HG03558 (cell line): Measurements from ENCODE around the gene SFMBT1.

Experiments used
- ATAC-seq: cut with Tn5 transposase; IDR thresholded peaks from one replicate; pipeline ENCODE4 v1.9.1; 2021; ENCODE audit warnings: moderate number of reproducible peaks; ENCODE audit not compliant: unreplicated experiment; ENCODE audit errors: extremely low read depth

Gene SFMBT1

GRCh38 chr3:52871761-52872160 lies 174.1 kb downstream of the SFMBT1 start:
- no peak for ATAC-seq

DNA sequence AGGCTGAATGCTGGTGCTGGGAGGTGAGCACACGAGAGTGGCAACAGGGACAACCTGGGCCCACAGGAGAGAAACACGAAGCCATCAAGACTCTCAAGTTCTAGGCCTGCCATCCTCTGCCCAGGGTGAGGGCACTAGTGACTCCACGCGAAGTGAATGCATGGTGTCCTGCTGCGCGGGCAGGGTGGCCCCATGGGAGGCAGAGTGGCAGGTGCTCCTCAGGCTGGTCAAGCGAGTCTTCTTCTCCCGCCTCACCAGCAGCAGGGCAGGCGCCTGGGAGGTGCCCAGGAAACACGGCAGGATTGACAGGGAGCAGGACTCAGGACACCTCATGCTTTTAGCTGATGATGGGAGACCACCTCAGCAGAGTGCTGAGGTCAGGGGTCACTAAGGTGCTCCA lies 175.4 kb downstream of the SFMBT1 start:
- no peak for ATAC-seq

DNA sequence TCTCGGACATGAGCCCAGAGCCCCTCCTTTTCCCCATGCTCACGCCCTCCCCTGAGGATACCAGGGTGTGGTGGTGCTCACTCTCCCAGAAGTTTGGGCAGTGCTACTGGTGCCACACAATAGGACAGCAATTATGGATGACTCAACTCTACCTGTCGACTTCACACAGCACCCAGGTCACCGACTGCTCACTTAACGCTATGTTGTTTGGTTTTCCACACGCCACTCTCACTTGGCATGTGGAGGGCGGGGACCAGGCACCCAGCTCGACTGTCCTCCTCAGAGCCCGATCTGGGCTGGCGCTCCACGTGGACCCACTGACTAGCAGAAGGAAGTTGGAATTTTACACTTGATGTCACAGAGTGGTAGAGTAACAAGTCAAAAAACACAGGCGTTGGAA lies 179.4 kb downstream of the SFMBT1 start:
- no peak for ATAC-seq

- ATAC-seq, result no peak
Measured at GRCh38 chr3:52865994-52866393, 179.9 kb downstream of the SFMBT1 start.

- no peak for ATAC-seq
Measured at GRCh38 chr3:52860424-52860768, 185.5 kb downstream of the SFMBT1 start.

DNA sequence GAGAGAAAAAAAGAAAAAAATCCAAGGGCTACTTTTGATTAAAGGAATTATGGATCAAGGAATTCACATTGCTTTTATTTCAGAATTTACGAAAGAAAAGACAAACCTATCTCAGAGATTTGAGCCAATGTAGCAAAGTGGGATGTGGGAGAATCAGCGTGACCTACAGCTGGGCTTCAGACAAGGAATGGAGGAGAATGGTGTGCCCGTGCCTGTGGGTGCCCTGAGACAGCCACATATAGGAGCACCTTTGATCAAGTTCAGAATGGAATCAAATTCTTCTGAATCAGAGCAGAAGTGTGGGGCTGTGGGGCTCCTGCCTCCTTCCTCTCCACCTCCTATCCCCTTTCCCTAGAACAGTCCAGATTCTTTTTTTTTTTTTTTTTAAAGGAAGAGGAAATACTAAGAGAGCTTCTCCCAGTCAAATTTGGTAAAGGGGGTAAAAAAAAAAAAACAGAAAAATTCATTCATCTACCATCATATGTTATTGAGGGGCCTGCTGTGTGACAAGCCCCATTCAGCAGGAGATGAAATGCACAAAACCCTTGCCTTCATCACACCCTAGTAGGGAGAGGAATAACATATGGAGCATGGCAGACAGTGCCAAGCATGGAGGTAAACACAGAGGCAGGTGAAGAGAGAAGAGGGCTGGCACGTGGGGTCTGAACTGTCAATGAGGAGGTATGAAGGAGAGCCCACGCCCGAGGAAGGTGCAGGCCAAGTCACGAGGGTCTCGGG lies 186.0 kb downstream of the SFMBT1 start:
- ATAC-seq, result no peak

DNA sequence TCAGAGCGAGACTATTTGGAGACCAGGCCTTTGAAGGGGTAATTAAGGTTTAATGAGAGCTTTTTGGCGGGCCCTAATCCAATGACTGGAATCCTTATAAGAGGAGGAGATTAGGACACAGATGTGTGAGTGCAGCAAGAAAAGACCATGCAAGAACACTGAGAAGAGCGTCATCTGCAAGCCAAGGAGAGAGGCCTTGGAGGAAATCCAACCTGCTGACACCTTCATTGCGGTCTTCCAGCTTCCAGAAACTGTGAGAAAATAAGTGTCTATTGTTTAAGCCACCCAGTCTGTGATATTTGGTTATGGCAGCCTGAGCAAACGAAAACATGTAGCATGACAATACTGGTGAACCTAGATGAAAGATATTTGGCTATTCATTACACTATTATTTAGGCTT lies 188.0 kb downstream of the SFMBT1 start:
- ATAC-seq, result no peak

GRCh38 chr3:52857133-52857532 lies 188.7 kb downstream of the SFMBT1 start:
- ATAC-seq, result no peak

- ATAC-seq, result no peak
Measured at GRCh38 chr3:52856666-52857065, 189.2 kb downstream of the SFMBT1 start.

DNA sequence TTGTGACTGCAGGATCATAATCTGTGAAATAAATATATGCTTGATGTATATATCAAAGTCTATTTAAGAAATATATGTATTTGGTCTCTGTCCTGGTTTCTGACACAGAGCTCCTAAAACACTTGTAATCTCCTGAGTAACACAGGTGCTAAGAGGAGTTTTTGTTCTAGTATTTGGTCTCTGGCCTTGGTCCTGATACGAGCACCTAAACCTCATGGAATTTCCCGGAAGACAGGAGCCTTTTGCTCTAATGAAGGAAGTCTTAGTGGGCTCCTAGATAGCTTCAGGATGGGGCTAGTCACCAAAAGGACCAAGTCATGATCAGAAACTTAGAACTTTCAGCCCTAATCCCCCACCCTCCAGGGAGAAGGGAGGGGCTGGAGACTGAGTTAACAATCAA lies 191.9 kb downstream of the SFMBT1 start:
- no peak for ATAC-seq
